GM21423 (cell line): ENCODE measurements around the gene ZNF48.
A peak's percentile ranks its signal among the peaks of the same experiment; 100 is the strongest.

Source experiments
- ATAC-seq: cut with Tn5 transposase; IDR thresholded peaks from one replicate; pipeline ENCODE4 v1.9.1; 2021; ENCODE audit warnings: mild to moderate bottlenecking, moderate library complexity; ENCODE audit not compliant: unreplicated experiment

Gene ZNF48

DNA sequence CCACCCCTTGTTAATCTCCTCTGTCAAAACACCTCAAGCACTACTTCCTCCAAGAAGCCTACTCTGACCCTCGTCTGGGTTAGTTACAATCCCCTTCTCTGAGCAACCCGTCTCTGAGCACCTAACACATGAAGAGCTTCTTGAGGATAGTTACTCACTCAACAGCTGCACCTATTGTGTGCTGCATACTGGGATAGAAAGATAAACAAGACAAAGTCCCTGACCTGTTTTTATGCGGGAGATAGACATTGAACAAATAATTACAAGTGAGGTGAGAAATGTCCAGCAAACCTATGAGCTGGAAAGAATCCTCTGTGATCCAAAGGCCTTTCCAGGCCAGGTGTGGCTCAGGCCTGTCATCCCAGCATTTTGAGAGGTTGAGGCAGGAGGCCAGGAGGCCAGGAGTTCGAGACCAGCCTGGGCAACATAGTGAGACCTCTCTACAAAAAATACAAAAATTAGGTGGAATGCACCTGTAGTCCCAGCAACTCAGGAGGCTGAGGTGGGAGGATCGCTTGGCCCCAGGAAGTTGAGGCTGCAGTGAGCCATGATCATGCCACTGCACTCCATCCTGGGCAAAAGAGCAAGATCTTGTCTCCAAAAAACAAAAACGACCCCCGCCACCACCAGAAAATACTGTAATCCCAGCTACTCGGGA is 6.7 kb downstream of the ZNF48 start:
- ATAC-seq, result no peak

DNA sequence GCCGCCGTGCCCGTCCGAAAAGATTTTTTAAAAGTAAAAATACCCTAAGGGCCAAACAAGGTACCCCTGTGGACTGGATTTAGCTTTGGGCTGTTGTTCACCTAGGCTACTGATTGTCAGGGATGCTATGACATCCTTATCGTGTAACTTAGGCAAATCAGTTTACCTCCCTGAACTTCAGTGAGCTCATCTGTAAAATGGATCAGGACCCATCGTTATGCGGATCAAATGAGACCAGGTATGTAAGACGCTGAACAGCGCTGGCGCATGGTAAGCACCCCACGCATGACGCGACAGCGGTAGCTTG is 11.5 kb downstream of the ZNF48 start:
- ATAC-seq, result no peak

DNA sequence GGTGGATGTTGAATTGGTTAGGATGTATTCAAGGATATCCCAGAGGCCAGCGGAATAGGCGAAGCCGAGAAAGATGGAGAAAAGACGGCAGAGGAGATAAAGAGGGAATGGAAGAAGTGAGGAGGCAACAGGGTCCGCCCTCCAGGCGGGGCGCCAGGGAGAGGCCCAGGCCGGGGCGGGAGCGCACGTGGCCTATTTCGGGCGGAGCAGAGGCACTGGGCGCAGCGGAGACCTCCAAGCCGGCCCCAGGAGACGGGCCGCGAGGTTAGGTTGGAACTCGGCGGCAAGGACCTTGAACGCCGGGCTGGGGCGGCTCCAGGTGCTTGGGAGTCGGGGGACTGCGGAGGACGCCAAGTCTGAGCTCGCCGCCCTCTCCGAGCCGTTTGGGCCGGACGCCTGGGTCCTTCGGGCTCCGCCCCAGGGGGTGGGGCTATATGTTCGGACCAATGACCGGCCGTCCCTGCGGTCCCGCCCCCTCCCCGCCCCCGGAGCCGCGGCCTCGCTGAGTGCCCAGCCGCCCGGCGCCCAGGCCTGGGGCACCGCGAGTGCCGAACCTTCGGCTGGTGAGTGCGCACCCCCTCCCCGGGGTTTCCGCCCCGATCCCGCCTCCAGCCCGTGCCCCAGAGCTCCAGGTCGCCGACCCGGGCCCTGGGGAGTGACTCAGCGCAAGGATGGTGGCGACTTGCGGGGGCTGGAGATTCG is 12.0 kb downstream of the ZNF48 start, which contains the start of gene ZNF771:
Gene ZNF771, plus strand, starts transcription at position 505 of the 702 bp plus-strand sequence. CDS start 448 bp downstream, outside the sequence.
- peak; percentile 77 for ATAC-seq

DNA sequence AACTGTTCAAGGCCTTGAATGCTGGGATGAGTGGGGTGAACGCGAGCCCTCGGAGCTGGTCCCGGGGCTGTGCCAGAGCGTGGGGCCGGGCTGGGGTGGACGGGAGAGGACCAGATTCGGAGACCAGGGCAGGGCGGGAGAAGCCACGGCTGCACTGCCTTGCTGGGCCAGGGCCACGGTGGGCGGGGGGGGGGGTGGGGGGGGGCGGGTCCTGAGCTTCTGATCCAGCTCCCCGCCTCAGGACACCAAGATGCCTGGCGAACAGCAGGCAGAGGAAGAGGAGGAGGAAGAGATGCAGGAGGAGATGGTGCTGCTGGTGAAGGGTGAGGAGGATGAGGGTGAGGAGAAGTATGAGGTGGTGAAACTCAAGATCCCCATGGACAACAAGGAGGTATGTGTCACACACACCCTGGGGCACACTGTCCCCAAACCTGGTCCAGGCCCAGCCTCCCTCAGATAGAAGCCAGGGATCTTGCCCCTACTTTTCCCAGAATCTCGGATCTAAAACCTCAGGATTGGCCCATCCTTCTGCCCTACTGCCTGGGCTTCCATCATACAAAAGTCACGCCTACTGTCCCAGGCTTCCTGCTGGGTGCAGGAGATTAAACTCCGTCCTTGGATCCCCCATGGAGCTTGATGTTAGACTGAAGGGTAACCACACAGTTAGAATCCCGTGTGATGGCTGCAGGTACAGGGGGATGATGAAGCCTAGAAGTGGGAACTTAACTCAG is 12.7 kb downstream of the ZNF48 start:
- no peak for ATAC-seq

DNA sequence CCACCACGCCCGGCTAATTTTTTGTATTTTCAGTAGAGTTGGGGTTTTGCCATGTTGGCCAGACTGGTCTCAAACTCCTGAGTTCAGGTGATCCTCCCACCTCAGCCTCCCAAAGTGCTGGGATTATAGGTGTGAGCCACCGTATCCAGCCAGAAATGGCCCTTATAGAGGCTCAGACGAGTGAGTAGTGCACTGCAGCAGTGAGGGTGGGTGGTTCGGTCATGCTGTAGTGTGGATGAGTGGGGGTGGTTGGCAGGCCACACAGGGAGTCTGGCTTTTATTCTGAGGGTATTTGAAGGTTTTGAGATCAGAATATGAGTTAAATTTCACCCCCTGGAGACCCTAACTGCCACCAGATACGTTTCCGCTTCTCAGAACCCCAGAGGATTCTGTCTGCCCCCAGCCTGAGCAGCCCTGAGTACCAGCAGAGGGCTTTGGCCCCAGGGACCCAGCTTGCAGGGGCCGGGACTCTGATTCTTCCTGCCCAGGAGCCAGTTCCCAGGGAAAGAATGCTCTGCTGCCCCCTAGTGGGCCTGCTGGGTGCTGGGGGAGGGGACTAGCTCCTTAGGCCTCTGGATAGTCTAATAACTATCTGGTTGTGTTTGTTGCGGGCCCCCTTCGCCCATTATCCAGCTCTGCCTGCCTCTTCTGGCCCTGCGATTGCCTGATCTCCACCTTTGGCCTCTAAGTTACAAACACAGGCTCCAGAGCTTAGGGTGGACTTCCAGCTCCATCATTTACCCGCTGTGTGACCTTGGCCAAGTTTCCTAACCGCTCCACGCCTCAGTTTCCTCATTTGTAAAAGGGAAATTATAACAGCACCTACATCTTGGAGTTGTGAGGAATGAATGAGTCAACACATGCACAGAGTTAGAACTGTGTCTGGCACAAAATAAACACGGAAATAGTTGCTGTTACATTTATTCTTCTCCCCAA is 14.2 kb downstream of the ZNF48 start:
- ATAC-seq, result peak; percentile 47

DNA sequence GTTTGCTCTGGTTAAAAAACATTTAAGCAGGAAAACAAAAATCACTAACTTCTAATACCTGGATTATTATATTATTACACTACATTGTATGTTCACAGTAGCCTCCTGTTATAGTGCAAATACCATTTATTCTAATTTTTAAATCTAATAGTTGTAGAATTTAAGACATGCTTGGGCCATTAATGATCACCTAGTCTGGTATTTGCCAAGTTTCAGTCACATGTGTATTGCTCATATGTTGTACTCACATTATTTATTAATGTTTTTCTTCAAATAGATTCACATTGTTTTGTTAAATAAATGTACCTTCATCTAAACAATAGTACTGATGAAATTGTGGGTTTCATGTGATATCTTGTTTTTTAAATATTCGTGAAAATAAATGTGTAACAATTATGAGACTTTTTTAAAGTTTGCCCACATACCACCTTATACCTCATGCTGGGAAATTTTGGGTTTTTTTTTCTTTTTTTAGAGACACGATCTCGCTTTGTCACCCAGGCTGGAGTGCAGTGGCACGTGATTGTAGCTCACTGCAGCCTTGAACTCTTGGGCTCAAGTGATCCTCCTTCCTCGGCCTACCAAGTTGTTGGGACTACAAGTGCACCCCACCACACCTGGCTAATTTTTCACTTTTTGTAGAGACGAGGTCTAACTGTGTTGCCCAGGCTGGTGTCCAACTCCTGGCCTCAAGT is 18.0 kb downstream of the ZNF48 start:
- no peak for ATAC-seq

DNA sequence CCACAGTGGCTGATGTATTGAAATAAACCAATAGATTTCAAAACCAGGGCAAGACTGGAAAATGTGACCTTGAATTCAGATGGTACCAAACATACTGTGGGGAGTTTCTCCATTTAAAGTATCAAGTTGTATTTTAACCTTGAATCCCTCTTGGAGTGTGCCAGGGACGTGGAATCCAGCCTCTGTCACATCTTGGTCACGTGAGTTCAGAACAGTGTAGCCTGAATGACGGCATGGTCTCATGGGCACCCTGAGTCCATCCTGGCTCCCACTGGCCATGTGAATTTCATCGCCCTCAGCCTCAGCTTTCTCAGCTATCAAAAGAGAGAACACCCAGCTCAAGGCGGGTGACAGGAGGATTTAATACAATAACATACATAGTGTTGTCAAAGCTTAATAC is 18.9 kb downstream of the ZNF48 start:
- no peak for ATAC-seq

DNA sequence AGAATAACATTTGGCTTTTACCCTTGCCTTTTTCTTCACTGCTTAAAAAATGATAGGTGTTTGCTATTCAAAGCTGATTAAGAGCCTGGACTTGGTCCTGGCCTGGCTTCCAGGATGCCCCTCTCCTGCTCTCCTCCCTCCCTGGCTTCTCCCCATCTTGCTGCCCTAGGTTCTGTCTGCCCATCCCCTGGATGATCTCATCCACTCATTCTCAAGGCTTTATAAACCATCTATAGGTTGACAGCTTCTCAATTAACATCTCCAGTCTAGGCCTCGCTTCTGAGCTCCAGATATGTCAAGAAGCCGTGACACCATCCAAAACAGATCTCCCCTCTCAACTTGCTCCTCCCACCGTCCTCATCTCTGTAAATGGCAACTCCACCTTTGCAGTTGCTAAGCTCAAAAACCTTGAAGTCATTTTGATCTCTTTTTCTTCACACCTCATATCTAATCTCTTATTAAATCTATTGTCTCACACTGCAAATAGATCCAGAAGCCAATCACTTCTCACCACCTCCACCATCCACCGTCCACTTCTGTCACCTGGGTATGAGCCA is 20.9 kb downstream of the ZNF48 start:
- ATAC-seq, result no peak

DNA sequence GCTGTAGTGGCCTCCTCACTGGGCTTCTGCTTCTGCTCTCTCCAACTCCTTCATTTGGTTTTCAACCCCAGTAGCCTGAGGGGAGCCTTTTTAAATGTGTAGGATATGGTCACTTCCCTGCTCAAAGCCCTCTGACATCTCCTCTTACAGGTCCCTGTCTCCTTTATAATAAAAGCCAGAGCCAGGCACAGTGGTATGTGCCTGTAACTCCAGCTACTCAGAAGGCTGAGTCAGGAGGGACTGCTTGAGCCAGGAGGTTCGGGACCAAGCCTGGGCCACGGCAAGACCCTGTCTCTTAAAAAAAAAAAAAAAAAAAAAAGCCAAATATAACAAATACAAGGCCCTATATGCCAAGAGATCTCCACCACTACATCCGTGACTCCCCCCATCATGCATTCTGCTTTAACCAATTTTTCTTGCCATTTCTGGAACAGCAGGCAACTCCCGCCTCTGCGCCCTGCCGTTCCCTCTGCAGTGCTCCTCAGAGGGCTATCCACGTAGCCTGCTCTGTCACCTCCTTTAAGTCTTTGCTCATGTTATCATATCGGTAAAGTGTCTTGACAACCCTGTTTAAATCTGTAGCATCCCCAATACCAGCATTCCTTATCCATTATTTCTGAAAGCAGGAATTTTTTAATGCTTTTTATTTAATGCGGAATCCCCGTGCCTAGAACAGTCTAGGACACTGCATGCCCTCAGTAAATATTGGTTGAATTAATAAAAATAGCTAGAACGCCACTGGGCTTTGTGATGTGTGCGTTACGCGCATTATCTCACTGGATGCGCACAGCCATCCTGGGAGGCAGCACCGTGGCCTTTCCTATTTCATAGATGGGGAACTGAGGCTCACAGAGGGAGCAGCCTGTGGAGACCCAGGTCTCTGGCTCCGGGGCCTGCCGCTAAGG is 21.7 kb downstream of the ZNF48 start:
- ATAC-seq, result no peak

DNA sequence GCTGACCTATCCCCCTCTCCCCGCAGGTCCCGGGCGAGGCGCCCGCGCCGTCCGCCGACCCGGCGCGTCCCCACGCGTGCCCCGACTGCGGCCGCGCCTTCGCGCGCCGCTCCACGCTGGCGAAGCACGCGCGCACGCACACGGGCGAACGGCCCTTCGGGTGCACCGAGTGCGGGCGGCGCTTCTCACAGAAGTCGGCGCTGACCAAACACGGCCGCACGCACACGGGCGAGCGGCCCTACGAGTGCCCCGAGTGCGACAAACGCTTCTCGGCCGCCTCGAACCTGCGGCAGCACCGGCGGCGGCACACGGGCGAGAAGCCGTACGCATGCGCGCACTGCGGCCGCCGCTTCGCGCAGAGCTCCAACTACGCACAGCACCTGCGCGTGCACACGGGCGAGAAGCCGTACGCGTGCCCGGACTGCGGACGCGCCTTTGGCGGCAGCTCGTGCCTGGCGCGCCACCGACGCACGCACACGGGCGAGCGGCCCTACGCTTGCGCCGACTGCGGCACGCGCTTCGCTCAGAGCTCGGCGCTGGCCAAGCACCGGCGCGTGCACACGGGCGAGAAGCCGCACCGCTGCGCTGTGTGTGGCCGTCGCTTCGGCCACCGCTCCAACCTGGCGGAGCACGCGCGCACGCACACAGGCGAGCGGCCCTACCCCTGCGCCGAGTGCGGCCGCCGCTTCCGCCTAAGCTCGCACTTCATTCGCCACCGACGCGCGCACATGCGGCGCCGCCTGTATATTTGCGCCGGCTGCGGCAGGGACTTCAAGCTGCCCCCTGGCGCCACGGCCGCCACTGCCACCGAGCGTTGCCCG is 22.5 kb downstream of the ZNF48 start:
- ATAC-seq, result peak; percentile 70

DNA sequence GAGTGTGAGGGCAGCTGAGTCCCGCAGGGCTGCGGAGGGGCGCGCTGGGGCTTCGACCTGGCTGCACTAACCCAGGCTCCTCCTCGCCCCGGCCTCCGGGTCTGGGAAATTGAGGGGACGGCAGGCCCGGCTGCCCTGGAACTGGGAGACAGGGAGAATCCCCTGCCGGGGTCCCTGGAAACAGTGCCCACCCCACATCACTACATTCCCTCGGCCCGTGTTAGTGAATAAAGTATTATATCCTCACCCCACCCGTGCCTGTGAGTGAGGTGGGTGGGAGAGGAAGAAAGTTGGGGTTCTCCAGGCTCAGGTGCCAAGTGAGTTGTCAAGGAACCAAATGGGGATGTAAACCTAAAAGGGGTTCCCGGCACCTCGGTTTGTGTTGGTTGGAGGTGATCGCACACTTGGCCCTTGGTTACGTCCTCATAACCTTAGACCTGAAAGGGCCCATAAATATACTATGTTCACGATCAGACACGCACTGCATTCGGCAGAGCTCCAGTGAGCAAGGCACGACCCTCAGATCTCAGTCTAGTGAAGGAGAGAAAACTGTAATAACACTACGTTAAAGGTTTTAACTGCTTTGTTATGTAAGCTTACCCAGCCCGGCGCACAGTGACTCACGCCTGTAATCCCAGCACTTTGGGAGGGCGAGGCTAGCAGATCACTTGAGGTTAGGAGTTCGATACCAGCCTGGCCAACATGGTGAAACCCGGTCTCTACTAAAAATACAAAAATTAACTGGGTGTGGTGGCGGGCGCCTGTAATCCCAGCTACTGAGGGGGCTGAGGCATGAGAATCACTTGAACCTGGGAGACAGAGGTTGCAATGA is 23.3 kb downstream of the ZNF48 start:
- ATAC-seq, result no peak

DNA sequence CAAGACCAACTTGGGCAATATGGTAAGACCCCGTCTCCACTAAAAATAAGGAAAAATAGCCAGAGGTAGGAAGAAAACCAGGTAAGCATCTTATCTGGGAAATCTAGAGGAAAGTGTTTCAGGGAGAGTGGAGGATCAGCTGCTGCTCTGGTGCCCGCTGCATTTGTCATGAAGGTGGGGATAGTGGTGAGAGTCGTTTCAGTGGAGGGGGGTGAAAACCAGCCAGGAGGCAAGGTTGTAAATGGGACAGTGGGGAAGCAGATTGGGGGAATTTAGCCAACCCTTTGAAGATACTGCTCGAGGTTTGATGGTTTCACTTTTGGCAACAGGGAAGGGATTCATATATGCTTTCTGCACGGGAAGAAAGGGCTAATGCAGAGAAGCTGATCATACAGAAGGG is 25.8 kb downstream of the ZNF48 start:
- ATAC-seq, result no peak

DNA sequence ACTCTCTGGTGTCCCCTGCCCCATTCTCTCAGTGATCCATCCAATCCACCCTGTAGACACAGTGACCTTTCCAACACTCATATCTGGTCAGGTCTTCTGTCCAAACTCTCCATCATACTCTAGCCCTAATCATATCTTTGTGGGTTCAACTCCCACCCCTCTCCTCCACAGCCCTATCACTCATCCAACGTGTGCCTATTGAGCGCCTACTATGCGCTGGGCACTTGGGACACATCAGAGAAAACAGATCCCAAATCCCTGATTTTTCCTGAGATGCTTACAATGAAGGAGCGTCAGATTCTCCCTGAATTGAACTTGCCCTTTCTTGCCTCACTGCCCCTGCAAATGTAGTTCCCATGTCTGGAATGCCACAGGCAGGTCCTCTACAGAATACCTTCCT is 32.8 kb downstream of the ZNF48 start:
- ATAC-seq, result no peak

DNA sequence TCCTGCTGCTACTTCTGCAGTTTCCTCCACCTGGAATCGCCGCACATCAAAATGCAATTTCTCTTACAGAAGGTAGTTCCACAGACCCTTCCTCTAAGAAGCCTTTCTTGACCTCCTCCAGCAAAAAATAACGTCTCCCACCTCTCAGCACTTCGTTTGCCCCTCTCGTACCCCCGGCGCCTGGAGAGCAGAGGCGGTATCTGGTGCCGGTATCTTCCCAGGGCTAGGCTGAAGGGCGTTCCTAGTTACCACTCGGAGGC is 34.1 kb downstream of the ZNF48 start:
- no peak for ATAC-seq

DNA sequence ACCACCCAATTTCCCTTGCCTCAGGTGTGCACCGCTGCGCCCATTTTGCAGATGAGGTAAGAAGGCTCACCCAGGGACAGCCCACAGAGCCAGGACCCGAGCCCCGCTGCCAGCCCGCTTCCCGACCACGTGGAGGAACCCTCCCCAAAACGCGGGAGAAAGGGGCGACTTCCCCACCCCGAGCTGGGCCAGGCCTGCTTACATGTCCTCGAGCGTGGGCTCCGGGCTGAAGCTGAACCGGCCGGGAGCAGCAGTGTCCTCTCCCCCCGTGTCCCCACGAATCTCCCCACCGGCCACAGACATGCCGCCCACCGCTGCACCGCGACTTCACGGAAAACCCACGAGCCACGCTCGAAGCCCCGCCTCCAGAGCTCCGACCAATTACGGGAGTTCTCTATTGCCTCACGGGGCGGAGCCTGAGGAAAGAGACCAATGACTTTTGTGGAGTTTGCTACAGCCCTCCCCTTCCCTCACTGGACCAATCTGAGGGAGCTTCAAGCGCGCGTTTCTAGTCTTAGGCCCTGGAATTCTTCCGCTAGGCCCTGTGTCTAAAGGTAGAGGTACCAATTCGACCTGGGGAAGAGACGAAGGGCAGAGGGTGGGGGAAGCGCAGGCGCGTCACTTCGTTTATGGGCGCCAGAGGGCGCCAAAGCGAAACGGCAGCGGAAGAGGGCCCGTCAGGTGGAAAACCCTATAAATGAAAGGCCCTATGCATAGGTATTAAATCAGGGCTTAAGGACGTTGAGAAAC is 34.6 kb downstream of the ZNF48 start, which contains the start of gene DCTPP1:
Gene DCTPP1, minus strand, starts transcription at position 353 of the 750 bp plus-strand sequence. Its CDS starts 50 bp downstream, at position 303.
- peak; percentile 96 for ATAC-seq

DNA sequence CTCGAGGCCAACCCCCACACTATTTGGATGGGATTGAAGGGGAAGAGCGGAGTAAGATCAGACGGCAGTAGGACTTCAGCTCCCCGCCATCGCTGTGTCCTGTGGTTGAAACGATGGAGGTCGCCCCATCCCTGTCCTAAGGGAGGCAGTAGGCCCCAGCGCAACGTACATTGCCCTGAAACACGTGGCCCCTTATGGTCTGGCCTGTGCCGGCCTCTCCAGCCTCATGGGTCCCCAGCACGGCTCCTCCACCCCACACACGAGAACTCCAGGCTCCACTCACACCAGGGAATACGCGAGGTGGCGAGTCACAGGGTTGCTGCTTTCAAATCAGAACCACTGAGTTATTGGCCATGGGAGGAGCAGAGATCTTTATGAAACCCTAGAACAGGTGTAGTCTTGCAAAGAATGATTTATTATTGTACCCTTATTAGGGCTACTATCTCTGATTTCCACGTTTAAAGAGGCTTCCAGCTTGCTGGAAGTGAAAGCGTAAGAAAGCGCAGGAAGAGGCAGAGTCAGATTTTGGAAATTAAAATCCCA is 35.3 kb downstream of the ZNF48 start:
- ATAC-seq, result no peak

DNA sequence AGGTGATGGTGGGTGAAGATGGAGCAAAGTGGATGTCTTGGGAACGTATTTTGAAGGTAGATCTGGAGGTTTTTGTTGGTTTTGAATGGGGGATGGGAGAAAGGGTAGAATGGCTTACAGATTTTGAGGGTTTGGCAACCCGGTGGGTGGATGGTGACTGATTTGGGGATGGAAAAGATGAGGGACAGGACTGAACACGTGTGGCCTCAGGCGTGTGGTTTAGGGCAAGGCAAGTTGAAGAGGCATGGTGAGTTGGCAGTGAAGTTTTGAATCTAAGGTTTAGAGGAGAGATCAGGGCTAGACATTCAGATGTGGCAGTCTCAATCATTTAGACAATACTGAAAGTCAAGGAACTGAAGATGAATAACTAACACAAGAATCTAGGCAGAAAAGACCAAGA is 39.6 kb downstream of the ZNF48 start:
- ATAC-seq, result no peak
